Neural progenitor cell (in vitro differentiated cells): ENCODE measurements around the gene ZNF48.

Source experiments
- EZH2 ChIP-seq: fragments of 200-600 bp; sonication (generic); IDR thresholded peaks from 2 replicates; pipeline ENCODE4 v1.6.1; 2017; ENCODE audit warnings: antibody characterized with exemption, mild to moderate bottlenecking, moderate library complexity
- TF ChIP-seq, protein P1 (sequence below): fragments of 200-600 bp; sonication (generic); IDR thresholded peaks from 2 replicates; pipeline ENCODE4 v1.5.1; 2017; ENCODE audit warnings: antibody characterized with exemption, mild to moderate bottlenecking

DNA sequence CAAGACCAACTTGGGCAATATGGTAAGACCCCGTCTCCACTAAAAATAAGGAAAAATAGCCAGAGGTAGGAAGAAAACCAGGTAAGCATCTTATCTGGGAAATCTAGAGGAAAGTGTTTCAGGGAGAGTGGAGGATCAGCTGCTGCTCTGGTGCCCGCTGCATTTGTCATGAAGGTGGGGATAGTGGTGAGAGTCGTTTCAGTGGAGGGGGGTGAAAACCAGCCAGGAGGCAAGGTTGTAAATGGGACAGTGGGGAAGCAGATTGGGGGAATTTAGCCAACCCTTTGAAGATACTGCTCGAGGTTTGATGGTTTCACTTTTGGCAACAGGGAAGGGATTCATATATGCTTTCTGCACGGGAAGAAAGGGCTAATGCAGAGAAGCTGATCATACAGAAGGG lies 25.8 kb downstream of the ZNF48 start:
- TF ChIP-seq, protein P1, sequence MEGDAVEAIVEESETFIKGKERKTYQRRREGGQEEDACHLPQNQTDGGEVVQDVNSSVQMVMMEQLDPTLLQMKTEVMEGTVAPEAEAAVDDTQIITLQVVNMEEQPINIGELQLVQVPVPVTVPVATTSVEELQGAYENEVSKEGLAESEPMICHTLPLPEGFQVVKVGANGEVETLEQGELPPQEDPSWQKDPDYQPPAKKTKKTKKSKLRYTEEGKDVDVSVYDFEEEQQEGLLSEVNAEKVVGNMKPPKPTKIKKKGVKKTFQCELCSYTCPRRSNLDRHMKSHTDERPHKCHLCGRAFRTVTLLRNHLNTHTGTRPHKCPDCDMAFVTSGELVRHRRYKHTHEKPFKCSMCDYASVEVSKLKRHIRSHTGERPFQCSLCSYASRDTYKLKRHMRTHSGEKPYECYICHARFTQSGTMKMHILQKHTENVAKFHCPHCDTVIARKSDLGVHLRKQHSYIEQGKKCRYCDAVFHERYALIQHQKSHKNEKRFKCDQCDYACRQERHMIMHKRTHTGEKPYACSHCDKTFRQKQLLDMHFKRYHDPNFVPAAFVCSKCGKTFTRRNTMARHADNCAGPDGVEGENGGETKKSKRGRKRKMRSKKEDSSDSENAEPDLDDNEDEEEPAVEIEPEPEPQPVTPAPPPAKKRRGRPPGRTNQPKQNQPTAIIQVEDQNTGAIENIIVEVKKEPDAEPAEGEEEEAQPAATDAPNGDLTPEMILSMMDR: no peak
- no peak for TF ChIP-seq EZH2
